Activated CD8-positive, alpha-beta memory T cell treated with anti-CD3 and anti-CD28 coated beads, Interleukin-2, amount 10 ng/mL, durations not matched to agents 7 days and 5 days (primary cell): Measurements from ENCODE around the gene HLA-C. TPM values are rescaled to one million over a fixed set of nuclear protein-coding genes. Genes with fewer than 3 reads are reported as not detected.
"Not testable (repeated sequence)": the region's sequence is repeated elsewhere in the genome, so short reads cannot be mapped to it uniquely, and the experiment has no call there.

Source experiments
- ATAC-seq: fragments of 150-1000 bp; cut with Tn5 transposase; one replicate; pipeline ENCODE4 v1.10.0; 2021; ENCODE audit warnings: moderate library complexity
- CTCF ChIA-PET: fragments of 350-600 bp; sonication (Branson Sonifier 250); formaldehyde crosslinking; loops from one replicate; lab custom pipeline; 2021; ENCODE audit warnings: antibody characterized with exemption; lab: Charles Lee
- DNase-seq: peaks from one replicate; pipeline ENCODE4 v3.0.0-alpha.2; 2020
- H3K27ac Mint-ChIP-seq: one replicate; pipeline ENCODE4 v1.8.0; 2021; ENCODE audit warnings: mild to moderate bottlenecking, mixed read lengths
- H3K27me3 Mint-ChIP-seq: one replicate; pipeline ENCODE4 v1.8.0; 2021; ENCODE audit warnings: mixed read lengths
- H3K36me3 Mint-ChIP-seq: one replicate; pipeline ENCODE4 v1.8.0; 2021; ENCODE audit warnings: mild to moderate bottlenecking, mixed read lengths
- H3K4me1 Mint-ChIP-seq: one replicate; pipeline ENCODE4 v1.8.0; 2021; ENCODE audit warnings: mixed read lengths
- H3K4me3 Mint-ChIP-seq: one replicate; pipeline ENCODE4 v1.8.0; 2021; ENCODE audit warnings: mild to moderate bottlenecking, moderate library complexity, mixed read lengths
- H3K9me3 Mint-ChIP-seq: one replicate; pipeline ENCODE4 v1.8.0; 2022; ENCODE audit warnings: low read depth, mixed read lengths
- total RNA-seq, 2 experiments: library from RNA; stranded (reverse); gene quantifications; one replicate each; pipeline ENCODE4 v1.2.3, GENCODE V29; 2021

HLA-C gene
- total RNA-seq, 2 experiments from 2014 or later, result 1,097 to 1,393 TPM

DNA sequence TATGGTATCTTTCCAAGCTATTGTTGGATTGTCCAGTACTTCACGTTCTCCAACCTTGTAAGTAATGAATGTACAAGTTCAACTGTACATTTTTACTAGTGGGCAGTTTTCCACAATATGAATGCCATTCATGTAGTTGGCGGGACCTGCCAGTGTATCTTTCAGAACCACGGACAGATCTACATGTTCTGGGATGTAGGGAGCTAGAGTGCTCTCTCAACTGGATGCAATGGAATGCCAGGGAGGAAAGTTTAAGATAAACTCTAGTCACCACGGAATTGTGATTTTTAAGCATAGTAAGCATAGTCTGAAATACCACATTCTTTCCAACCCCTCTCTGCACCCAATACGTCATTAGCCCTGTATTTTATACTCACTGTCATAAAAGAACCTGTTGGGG lies 21.5 kb upstream of the HLA-C start:
- no peaks in the 10 kb centered on the region for H3K9me3 Mint-ChIP-seq
- H3K27ac Mint-ChIP-seq, result no peak overlapping the region
- ATAC-seq, result no peak
- CTCF ChIA-PET, result no interaction called here
- H3K27me3 Mint-ChIP-seq, result peaks cover 52% of the 10 kb centered on the region
- no peaks in the 10 kb centered on the region for H3K36me3 Mint-ChIP-seq
- DNase-seq, result no peak
- H3K4me3 Mint-ChIP-seq, result no peak overlapping the region
- peaks cover 8% of the 10 kb centered on the region for H3K4me1 Mint-ChIP-seq

DNA sequence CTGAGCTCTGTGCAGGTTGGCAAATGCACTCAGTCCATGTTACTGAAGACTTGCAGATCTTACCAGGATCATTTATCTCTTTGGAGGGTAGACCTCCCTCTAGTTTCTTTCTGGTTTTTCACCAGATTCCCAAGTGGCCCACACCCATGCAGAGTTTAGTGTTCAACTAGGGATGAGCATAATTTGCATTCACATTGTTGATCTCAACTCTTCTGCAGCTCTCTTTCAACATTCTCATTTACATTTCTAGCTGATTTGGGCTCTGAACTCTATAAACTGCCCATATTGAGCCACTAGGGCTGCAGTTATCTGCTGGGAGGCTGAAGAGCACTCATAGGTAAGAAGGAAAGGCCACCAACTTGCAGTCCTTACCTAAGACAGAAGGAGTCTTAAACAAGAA lies 17.9 kb upstream of the HLA-C start:
- no peak overlapping the region for H3K27ac Mint-ChIP-seq
- H3K9me3 Mint-ChIP-seq, result no peaks in the 10 kb centered on the region
- no peaks in the 10 kb centered on the region for H3K36me3 Mint-ChIP-seq
- no peak overlapping the region for H3K4me3 Mint-ChIP-seq
- CTCF ChIA-PET, result interaction anchor here (1.6 kb wide), 1 partner anchor 77 kb away, joined by 6 read pairs; no protein-coding TSS in a partner anchor
- no peak for ATAC-seq
- no peak for DNase-seq
- peaks cover 26% of the 10 kb centered on the region for H3K27me3 Mint-ChIP-seq
- peaks cover 8% of the 10 kb centered on the region for H3K4me1 Mint-ChIP-seq

GRCh38 chr6:31287619-31288018 lies 15.7 kb upstream of the HLA-C start:
- H3K36me3 Mint-ChIP-seq, result no peaks in the 10 kb centered on the region
- DNase-seq, result no peak

GRCh38 chr6:31285982-31286381 lies 14.1 kb upstream of the HLA-C start:
- Mint-ChIP-seq H3K4me3 (no peak overlapping the region), H3K27me3 (peaks cover 5% of the 10 kb centered on the region), H3K4me1 (peaks cover 8% of the 10 kb centered on the region), H3K9me3 (no peaks in the 10 kb centered on the region), H3K27ac (no peak overlapping the region), H3K36me3 (no peaks in the 10 kb centered on the region)
- CTCF ChIA-PET, result no interaction called here
- ATAC-seq (no peak), DNase-seq (no peak)

More at GRCh38 chr6:31287619-31288018, 15.7 kb upstream of the HLA-C start:
- CTCF ChIA-PET, result no interaction called here
- Mint-ChIP-seq H3K27me3 (peaks cover 11% of the 10 kb centered on the region), H3K27ac (no peak overlapping the region), H3K4me3 (no peak overlapping the region), H3K4me1 (peaks cover 8% of the 10 kb centered on the region), H3K9me3 (no peaks in the 10 kb centered on the region)
- ATAC-seq, result no peak

GRCh38 chr6:31285486-31285885 lies 13.6 kb upstream of the HLA-C start:
- no peak overlapping the region for H3K27ac Mint-ChIP-seq
- H3K9me3 Mint-ChIP-seq, result no peaks in the 10 kb centered on the region
- H3K4me1 Mint-ChIP-seq, result peaks cover 8% of the 10 kb centered on the region
- H3K27me3 Mint-ChIP-seq, result peaks cover 5% of the 10 kb centered on the region
- CTCF ChIA-PET, result no interaction called here
- ATAC-seq (no peak), DNase-seq (no peak)
- no peaks in the 10 kb centered on the region for H3K36me3 Mint-ChIP-seq
- no peak overlapping the region for H3K4me3 Mint-ChIP-seq

DNA sequence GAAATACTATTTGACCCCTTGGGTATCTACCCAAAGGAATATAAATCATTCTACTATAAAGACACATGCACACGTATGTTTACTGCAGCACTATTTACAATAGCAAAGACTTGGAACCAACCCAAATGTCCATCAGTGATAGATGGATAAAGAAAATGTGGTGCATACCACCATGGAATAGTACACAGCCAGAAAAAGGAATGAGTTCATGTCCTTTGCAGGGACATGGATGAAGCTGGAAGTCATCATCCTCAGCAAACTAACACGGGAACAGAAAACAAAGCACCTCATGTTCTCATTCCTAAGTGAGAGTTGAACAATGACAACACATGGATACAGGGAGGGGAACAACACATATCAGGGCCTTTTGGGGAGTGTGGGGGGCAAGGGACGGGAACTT lies 7.8 kb upstream of the HLA-C start:
- H3K27me3 Mint-ChIP-seq, result peaks cover 20% of the 10 kb centered on the region
- H3K4me3 Mint-ChIP-seq, ATAC-seq, H3K36me3 Mint-ChIP-seq, CTCF ChIA-PET, H3K4me1 Mint-ChIP-seq, H3K27ac Mint-ChIP-seq, DNase-seq, H3K9me3 Mint-ChIP-seq: not testable (repeated sequence)

DNA sequence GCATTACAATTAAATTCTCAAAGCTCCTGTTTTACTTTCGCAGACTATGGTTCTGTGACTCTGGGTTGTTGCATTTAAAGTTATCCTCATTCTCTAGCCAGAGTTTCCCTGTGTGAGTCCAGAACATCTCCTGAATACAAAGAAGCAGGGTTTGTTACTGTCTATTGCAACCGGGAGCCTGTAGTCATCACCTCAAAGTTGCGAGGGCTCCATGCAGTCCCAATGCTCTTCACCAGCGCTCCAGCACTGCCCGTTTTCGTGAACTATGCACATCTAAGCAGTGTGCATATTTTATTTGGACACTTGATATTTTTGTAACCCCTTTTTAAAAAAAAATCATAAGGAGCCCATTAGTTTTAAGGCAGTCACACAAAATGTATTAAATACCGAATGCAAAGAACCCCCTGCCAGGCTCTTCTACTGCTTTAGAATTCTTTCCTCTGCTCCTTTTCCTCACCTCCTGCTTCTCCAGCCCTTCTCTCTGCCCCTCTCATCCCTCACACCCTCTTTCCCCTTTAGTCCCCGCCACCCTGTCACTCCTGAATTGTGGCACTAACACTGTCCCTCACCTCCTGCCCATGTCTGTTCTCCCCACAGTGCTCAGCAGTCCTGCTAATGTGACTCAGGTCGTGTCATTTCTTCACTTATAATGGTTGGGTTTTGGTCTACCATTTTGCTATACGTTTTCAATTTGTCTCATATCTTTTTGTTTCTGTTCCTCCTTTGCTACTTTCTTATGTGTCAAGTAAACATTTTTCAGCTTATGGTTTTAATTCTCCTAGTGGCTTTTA lies 1.1 kb upstream of the HLA-C start:
- Mint-ChIP-seq H3K4me1 (peaks cover 41% of the 10 kb centered on the region), H3K27me3 (peaks cover 15% of the 10 kb centered on the region), H3K4me3 (peak overlapping the region; percentile 98), H3K9me3 (no peaks in the 10 kb centered on the region), H3K27ac (peak overlapping the region; percentile 100), H3K36me3 (peaks cover 46% of the 10 kb centered on the region)
- ATAC-seq, result no peak
- DNase-seq, result peak; percentile 53
- CTCF ChIA-PET, result interaction anchor here (0.6 to 2.1 kb wide), 8 partner anchors 23 to 133 kb away, joined by 3 to 8 read pairs (median 4); partner anchors contain the start of gene TCF19

- no peaks in the 10 kb centered on the region for H3K9me3 Mint-ChIP-seq
- H3K4me1 Mint-ChIP-seq, result peaks cover 46% of the 10 kb centered on the region
- peak overlapping the region; percentile 100 for H3K27ac Mint-ChIP-seq
- ATAC-seq (no peak), DNase-seq (no peak)
- CTCF ChIA-PET, result interaction anchor here (0.7 to 2.1 kb wide), 6 partner anchors 54 to 133 kb away, joined by 3 to 8 read pairs (median 4); partner anchors contain the start of gene TCF19
- H3K4me3 Mint-ChIP-seq, result peak overlapping the region; percentile 98
- H3K27me3 Mint-ChIP-seq, result peaks cover 15% of the 10 kb centered on the region
- H3K36me3 Mint-ChIP-seq, result peaks cover 52% of the 10 kb centered on the region
Measured at GRCh38 chr6:31272436-31272835, 544 bp upstream of the HLA-C start.

GRCh38 chr6:31270788-31271640 lies 878 bp downstream of the HLA-C start:
- no peaks in the 10 kb centered on the region for H3K9me3 Mint-ChIP-seq
- H3K36me3 Mint-ChIP-seq, result peaks cover 51% of the 10 kb centered on the region
- peaks cover 4% of the 10 kb centered on the region for H3K27me3 Mint-ChIP-seq
- ATAC-seq, result peak; percentile 43
- H3K27ac Mint-ChIP-seq, result peak overlapping the region; percentile 100
- DNase-seq, result peak; percentile 90
- peaks cover 46% of the 10 kb centered on the region for H3K4me1 Mint-ChIP-seq
- CTCF ChIA-PET, result interaction anchor here (1.4 kb wide), 1 partner anchor 96 kb away, joined by 4 read pairs; no protein-coding TSS in a partner anchor
- H3K4me3 Mint-ChIP-seq, result peak overlapping the region; percentile 98

GRCh38 chr6:31268836-31269235 lies 3.1 kb downstream of the HLA-C start:
- no peaks in the 10 kb centered on the region for H3K27me3 Mint-ChIP-seq
- DNase-seq (no peak), ATAC-seq (no peak)
- CTCF ChIA-PET, result no interaction called here
- H3K9me3 Mint-ChIP-seq, result no peaks in the 10 kb centered on the region
- peaks cover 37% of the 10 kb centered on the region for H3K4me1 Mint-ChIP-seq
- peak overlapping the region; percentile 98 for H3K4me3 Mint-ChIP-seq
- H3K36me3 Mint-ChIP-seq, result peaks cover 46% of the 10 kb centered on the region
- peak overlapping the region; percentile 44 for H3K27ac Mint-ChIP-seq

- DNase-seq (no peak), ATAC-seq (no peak)
- CTCF ChIA-PET, result no interaction called here
- peak overlapping the region; percentile 98 for H3K4me3 Mint-ChIP-seq
- peaks cover 35% of the 10 kb centered on the region for H3K4me1 Mint-ChIP-seq
- H3K36me3 Mint-ChIP-seq, result peaks cover 46% of the 10 kb centered on the region
- H3K9me3 Mint-ChIP-seq, result no peaks in the 10 kb centered on the region
- no peaks in the 10 kb centered on the region for H3K27me3 Mint-ChIP-seq
- peak overlapping the region; percentile 58 for H3K27ac Mint-ChIP-seq
Measured at GRCh38 chr6:31268369-31268765, 3.5 kb downstream of the HLA-C start.

DNA sequence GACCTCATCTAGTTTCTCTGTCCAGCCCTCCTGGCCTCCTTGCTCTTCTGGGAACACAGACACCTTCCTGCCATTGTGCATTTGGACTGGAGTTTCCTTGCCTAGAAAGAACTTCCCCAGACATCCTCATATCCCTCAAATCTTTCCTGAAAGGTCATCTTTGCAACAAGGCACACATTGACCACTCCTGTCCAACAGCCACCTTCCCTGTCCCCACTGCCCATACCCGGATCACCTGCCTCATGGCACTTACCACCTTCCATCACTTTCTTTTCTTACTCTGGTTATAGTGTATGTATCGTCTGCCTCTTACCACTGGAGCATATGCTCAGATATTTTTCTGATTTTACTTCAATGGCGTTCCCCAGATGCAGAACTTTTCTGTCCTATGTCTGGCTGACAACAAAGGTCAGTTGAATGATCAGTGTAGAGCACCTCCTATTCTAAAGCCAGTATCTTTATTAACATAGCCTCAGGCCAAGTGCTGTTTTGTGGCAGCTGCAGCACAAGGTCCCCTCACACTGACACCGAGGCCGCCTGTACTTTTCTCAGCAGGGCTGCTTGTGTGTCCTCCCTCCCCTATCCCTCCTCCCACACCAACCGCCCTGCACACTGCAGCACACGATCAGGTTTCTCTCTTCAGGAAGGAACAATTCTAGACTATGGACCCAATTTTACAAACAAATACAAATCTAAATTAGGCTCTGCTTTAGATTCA lies 4.1 kb downstream of the HLA-C start:
- Mint-ChIP-seq H3K4me1 (peaks cover 33% of the 10 kb centered on the region), H3K36me3 (peaks cover 47% of the 10 kb centered on the region), H3K4me3 (peak overlapping the region; percentile 17), H3K27ac (peak overlapping the region; percentile 58), H3K9me3 (no peaks in the 10 kb centered on the region), H3K27me3 (no peaks in the 10 kb centered on the region)
- CTCF ChIA-PET, result no interaction called here
- DNase-seq, result no peak
- no peak for ATAC-seq
